ENCODE results near the gene NPR2.

The NPR2 gene

GRCh38 chr9:35813434-35814105 lies 22.2 kb downstream of the NPR2 start:
- H3K4me3 ChIP-seq (ENCODE audit: low read depth, low read length): peak overlapping the region; percentile 73
- TF ChIP-seq CTCF (IDR thresholded peaks at IDR 0.05; ENCODE audit: low read depth, low read length): peak; percentile 72
- peak; percentile 43 for DNase-seq
- H3K27ac ChIP-seq: peak overlapping the region; percentile 99
- no peaks in the 10 kb centered on the region for H3K9me3 ChIP-seq (ENCODE audit: severe bottlenecking)
- H3K27me3 ChIP-seq (ENCODE audit: insufficient read depth, low read depth, severe bottlenecking): no peaks in the 10 kb centered on the region
- peaks cover 19% of the 10 kb centered on the region for H3K36me3 ChIP-seq

DNA sequence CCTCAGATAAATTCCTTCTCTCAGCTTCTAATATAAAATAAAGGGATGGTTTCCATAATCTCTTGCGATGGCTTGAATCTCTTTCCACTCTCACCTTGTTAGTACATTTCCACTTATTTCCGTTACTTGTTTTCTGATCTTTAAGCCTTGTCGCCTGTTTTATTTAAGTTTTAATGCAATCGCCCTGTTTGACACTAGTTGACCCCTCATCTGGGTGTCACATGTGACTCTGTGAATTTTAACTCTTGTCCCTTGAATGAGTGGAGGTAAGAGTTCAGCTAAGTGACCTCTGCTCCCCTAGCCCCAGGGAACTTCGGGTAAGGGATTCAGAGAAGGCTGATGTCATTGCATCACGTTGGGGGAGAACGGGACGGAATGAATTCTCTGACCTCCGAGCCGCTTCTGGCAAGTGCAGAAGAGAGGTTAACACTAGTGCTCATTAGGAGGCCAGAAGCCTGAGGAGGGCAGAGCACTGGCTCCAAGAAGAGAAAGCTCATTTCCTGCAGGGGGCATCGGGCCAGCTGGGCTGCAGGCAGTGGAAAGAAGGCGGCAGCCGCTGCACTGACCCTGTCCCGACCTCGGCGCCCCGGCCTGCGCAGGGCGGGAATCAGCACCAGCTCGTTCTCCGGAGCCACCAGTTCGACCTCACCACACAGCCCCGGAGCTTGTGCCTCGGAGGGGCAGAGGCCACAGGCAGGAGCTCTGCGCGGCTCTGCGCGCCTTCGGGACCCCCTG lies 22.9 kb downstream of the NPR2 start:
- peaks cover 12% of the 10 kb centered on the region for H3K36me3 ChIP-seq
- H3K9me3 ChIP-seq (ENCODE audit: severe bottlenecking): no peaks in the 10 kb centered on the region
- peak overlapping the region; percentile 73 for H3K4me3 ChIP-seq (ENCODE audit: low read depth, low read length)
- TF ChIP-seq CTCF (IDR thresholded peaks at IDR 0.05; ENCODE audit: low read depth, low read length): peak; percentile 57
- peak; percentile 69 for DNase-seq
- H3K27me3 ChIP-seq (ENCODE audit: insufficient read depth, low read depth, severe bottlenecking): no peaks in the 10 kb centered on the region
- H3K27ac ChIP-seq: peak overlapping the region; percentile 99

DNA sequence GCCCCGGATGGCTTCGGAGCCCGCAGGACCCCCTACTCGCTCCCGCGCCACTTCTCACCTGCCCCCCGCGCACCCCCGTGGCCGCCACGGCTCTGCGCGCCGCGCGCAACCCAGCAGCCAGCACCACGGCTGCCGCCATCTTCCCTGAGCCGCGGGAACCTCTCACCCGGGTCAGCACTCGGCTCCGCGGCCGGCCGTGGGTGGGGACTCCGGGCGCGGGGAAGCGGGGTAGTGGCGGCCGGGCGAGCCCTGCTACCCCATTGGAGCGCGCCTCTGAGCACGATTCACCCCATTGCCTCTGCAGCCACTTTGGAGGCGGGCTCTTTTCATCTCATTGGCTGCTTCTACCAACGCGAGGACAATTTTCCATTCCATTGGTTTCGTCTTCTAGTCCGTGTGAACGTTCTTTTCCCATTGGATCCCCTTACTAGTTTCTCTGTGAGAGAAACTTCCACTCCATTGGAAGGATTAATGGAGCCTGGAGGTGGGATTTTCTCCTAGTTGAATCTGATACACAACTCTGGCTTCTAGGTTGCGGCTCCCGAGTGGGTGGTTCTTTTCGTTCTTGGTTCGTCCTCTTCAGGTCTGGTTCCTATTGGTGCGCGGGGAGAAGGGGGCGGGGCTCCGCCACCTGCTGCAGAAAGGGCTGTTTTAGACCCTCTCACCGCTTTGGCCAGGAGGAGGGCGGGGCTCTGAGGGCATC lies 23.6 kb downstream of the NPR2 start, which contains the start of gene HINT2:
Gene HINT2 (minus strand): TSS at position 202 of the 703 bp plus-strand sequence. CDS start 63 bp downstream, at position 139.
- Histone ChIP-seq H3K27ac (peak within 1 kb of the TSS; percentile 99), H3K36me3 (peaks cover 5% of the 10 kb centered on the region), H3K4me3 (ENCODE audit: low read depth, low read length) (peak within 1 kb of the TSS; percentile 73), H3K9me3 (ENCODE audit: severe bottlenecking) (no peaks in the 10 kb centered on the region), H3K27me3 (ENCODE audit: insufficient read depth, low read depth, severe bottlenecking) (no peaks in the 10 kb centered on the region)
- peak; percentile 99 for DNase-seq
- no peak for TF ChIP-seq CTCF (IDR thresholded peaks at IDR 0.05; ENCODE audit: low read depth, low read length)

- Histone ChIP-seq H3K27ac (no peak overlapping the region), H3K4me3 (ENCODE audit: low read depth, low read length) (no peak overlapping the region), H3K9me3 (ENCODE audit: severe bottlenecking) (no peaks in the 10 kb centered on the region), H3K36me3 (peaks cover 3% of the 10 kb centered on the region), H3K27me3 (ENCODE audit: insufficient read depth, low read depth, severe bottlenecking) (no peaks in the 10 kb centered on the region)
- peak; percentile 59 for DNase-seq
- TF ChIP-seq CTCF (IDR thresholded peaks at IDR 0.05; ENCODE audit: low read depth, low read length): peak; percentile 44
Observed at GRCh38 chr9:35816708-35817107, 25.3 kb downstream of the NPR2 start.

DNA sequence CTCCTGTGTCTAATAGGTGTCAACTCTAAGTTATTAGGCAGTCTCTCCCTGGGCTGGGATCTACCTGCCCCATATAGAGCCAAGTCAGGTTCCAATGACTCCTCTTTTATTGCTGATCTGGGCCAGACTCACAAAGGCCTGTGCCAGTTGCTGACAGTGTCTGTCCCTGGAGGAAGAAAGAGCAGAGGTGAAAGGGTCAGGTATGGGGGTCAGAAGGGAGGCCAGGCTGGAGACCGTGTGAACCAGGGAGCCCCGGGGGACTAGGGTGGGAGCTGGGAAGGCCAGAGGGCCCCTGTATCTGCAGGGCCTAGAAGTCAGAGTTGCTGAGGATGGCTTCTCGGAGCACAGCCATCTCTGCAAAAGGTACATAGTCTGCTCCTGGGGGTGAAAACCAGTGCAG lies 26.9 kb downstream of the NPR2 start:
- Histone ChIP-seq H3K9me3 (ENCODE audit: severe bottlenecking) (no peaks in the 10 kb centered on the region), H3K27ac (no peak overlapping the region), H3K36me3 (peaks cover 3% of the 10 kb centered on the region), H3K4me3 (ENCODE audit: low read depth, low read length) (no peak overlapping the region), H3K27me3 (ENCODE audit: insufficient read depth, low read depth, severe bottlenecking) (no peaks in the 10 kb centered on the region)
- no peak for TF ChIP-seq CTCF (IDR thresholded peaks at IDR 0.05; ENCODE audit: low read depth, low read length)
- no peak for DNase-seq

Data from WERI-Rb-1 (cell line).